Neural cell (in vitro differentiated cells): ENCODE results near the gene EIF4EBP2. TPM values are rescaled to one million over a fixed set of nuclear protein-coding genes. Genes with fewer than 3 reads are reported as not detected.

Experiments used
- H2AFZ ChIP-seq: fragments of 200-600, 300-800 bp; sonication (generic), shearing (Covaris generic); 2 replicates; pipeline ENCODE4 v1.6.0; 2014; ENCODE audit warnings: low read depth, mild to moderate bottlenecking, antibody characterized with exemption, low read length, moderate library complexity
- H3F3A ChIP-seq: fragments of 200-600 bp; shearing (Covaris generic); 2 replicates; pipeline ENCODE4 v1.6.1; 2016; ENCODE audit warnings: mild to moderate bottlenecking, moderate library complexity, mixed read lengths, antibody characterized with exemption, low read length; ENCODE audit not compliant: insufficient read depth, poor library complexity, severe bottlenecking
- H3K27ac ChIP-seq: fragments of 200-600, 300-800 bp; sonication (generic), shearing (Covaris generic); 2 replicates; pipeline ENCODE4 v1.5.1; 2014; ENCODE audit warnings: mild to moderate bottlenecking, low read length, moderate library complexity
- H3K27me3 ChIP-seq: fragments of 300-800, 200-600 bp; sonication (generic), shearing (Covaris generic); 2 replicates; pipeline ENCODE4 v1.6.0; 2014; ENCODE audit warnings: mild to moderate bottlenecking, low read depth, low read length, moderate library complexity; ENCODE audit not compliant: insufficient read depth
- H3K36me3 ChIP-seq: fragments of 300-800, 200-600 bp; sonication (generic), shearing (Covaris generic); 2 replicates; pipeline ENCODE4 v1.5.1; 2014; ENCODE audit warnings: mild to moderate bottlenecking, antibody characterized with exemption, low read length, moderate library complexity; ENCODE audit not compliant: insufficient read depth
- H3K4me2 ChIP-seq: fragments of 300-800, 200-600 bp; sonication (generic), shearing (Covaris generic); 2 replicates; pipeline ENCODE4 v1.6.0; 2014; ENCODE audit warnings: mild to moderate bottlenecking, low read length
- H3K4me3 ChIP-seq: fragments of 300-800, 200-600 bp; sonication (generic), shearing (Covaris generic); 2 replicates; pipeline ENCODE4 v1.5.1; 2014; ENCODE audit warnings: mild to moderate bottlenecking, low read length, moderate library complexity
- H3K79me2 ChIP-seq: fragments of 200-600 bp; shearing (Covaris generic); replicated peaks from 2 replicates; pipeline ENCODE4 v1.6.0; 2014; ENCODE audit warnings: mild to moderate bottlenecking, low read length, moderate library complexity; ENCODE audit not compliant: insufficient read depth
- H3K9ac ChIP-seq: fragments of 300-800, 200-600 bp; sonication (generic), shearing (Covaris generic); 2 replicates; pipeline ENCODE4 v1.6.1; 2016; ENCODE audit warnings: mild to moderate bottlenecking, low read length, mixed read lengths
- H3K9me2 ChIP-seq: fragments of 200-600 bp; shearing (Covaris generic); 2 replicates; pipeline ENCODE4 v1.6.1; 2016; ENCODE audit warnings: mild to moderate bottlenecking, low read length, mixed read lengths; ENCODE audit not compliant: insufficient read depth
- H3K9me3 ChIP-seq: fragments of 200-600, 300-800 bp; sonication (generic), shearing (Covaris generic); 2 replicates; pipeline ENCODE4 v1.6.1; 2016; ENCODE audit warnings: mild to moderate bottlenecking, mixed run types, low read length, moderate library complexity, mixed read lengths
- H4K20me1 ChIP-seq: fragments of 200-600 bp; shearing (Covaris generic); 2 replicates; pipeline ENCODE4 v1.6.1; 2016; ENCODE audit warnings: mild to moderate bottlenecking, mixed run types; ENCODE audit not compliant: insufficient read depth
- EP300 ChIP-seq: fragments of 450-650 bp; conservative IDR thresholded peaks from 2 replicates; pipeline ENCODE4 v1.6.1; 2014; ENCODE audit warnings: antibody characterized with exemption, mild to moderate bottlenecking, moderate library complexity; ENCODE audit not compliant: poor library complexity, severe bottlenecking
- EZH2 ChIP-seq: fragments of 200-600, 300-800 bp; shearing (Covaris generic), sonication (generic); IDR thresholded peaks from 2 replicates; pipeline ENCODE4 v1.6.1; 2014; ENCODE audit warnings: antibody characterized with exemption, low read length, borderline replicate concordance, mild to moderate bottlenecking; ENCODE audit not compliant: insufficient read depth, poor library complexity, severe bottlenecking
- MXI1 ChIP-seq: fragments of 450-650 bp; conservative IDR thresholded peaks from 2 replicates; pipeline ENCODE4 v1.6.1; 2014; ENCODE audit warnings: antibody characterized with exemption, mild to moderate bottlenecking; ENCODE audit not compliant: poor library complexity, severe bottlenecking
- POLR2AphosphoS5 ChIP-seq: IDR thresholded peaks from 2 replicates; pipeline ENCODE4 v1.6.1; 2012
- RAD21 ChIP-seq: fragments of 450-650 bp; conservative IDR thresholded peaks from 2 replicates; pipeline ENCODE4 v1.6.1; 2014; ENCODE audit warnings: antibody characterized with exemption, mild to moderate bottlenecking, moderate library complexity
- SMC3 ChIP-seq: fragments of 450-650 bp; conservative IDR thresholded peaks from 2 replicates; pipeline ENCODE4 v1.6.1; 2014; ENCODE audit warnings: antibody characterized with exemption, mild to moderate bottlenecking, moderate library complexity; ENCODE audit not compliant: poor library complexity
- TAF1 ChIP-seq: IDR thresholded peaks from 2 replicates; pipeline ENCODE4 v1.6.1; 2012; ENCODE audit warnings: low read depth
- polyA plus RNA-seq: library from polyadenylated mRNA; depleted of rRNA; stranded (reverse); fragments of >200 nt; gene quantifications from 2 replicates; pipeline ENCODE4 v1.2.3, GENCODE V29; 2014
- TF ChIP-seq, protein P1 (sequence below): fragments of 450-650 bp; IDR thresholded peaks from 2 replicates; pipeline ENCODE4 v1.5.1; 2014; ENCODE audit warnings: antibody characterized with exemption, mild to moderate bottlenecking, moderate library complexity; ENCODE audit not compliant: poor library complexity, severe bottlenecking
- TF ChIP-seq, protein P2 (sequence below): IDR thresholded peaks from 2 replicates; pipeline ENCODE4 v1.6.1; 2012; ENCODE audit warnings: borderline replicate concordance

EIF4EBP2 gene
- polyA plus RNA-seq, 1 donor from 2014 or later: 51.7 TPM

DNA sequence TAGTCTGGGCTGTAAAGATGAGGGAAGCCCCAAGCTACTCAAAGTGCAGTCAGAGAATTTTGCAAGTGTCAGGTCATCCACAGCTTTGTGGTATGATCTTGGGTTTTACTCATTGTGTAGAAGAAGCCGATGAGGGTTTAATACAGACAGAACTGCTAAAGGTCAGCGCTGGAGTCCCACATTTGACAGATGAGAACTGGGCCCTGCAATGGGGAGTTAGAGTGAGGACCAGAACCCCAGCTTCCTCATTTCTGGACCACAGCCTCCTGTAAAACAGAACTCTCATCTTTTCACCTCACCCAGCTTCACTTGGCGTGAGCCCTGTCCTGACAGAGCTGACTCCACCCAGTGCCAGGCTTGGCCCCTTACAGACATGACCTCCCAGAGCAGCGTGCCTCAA, 41.6 kb upstream of the EIF4EBP2 start:
- Histone ChIP-seq H3K27ac (no peak overlapping the region), H3F3A (no peaks in the 10 kb centered on the region), H3K4me2 (no peak overlapping the region), H3K36me3 (no peaks in the 10 kb centered on the region), H3K9me2 (no peaks in the 10 kb centered on the region), H4K20me1 (no peaks in the 10 kb centered on the region), H3K79me2 (no peaks in the 10 kb centered on the region), H3K27me3 (no peaks in the 10 kb centered on the region), H2AFZ (no peak overlapping the region), H3K9ac (no peak overlapping the region), H3K9me3 (no peaks in the 10 kb centered on the region), H3K4me3 (no peak overlapping the region)
- TF ChIP-seq, protein P1, sequence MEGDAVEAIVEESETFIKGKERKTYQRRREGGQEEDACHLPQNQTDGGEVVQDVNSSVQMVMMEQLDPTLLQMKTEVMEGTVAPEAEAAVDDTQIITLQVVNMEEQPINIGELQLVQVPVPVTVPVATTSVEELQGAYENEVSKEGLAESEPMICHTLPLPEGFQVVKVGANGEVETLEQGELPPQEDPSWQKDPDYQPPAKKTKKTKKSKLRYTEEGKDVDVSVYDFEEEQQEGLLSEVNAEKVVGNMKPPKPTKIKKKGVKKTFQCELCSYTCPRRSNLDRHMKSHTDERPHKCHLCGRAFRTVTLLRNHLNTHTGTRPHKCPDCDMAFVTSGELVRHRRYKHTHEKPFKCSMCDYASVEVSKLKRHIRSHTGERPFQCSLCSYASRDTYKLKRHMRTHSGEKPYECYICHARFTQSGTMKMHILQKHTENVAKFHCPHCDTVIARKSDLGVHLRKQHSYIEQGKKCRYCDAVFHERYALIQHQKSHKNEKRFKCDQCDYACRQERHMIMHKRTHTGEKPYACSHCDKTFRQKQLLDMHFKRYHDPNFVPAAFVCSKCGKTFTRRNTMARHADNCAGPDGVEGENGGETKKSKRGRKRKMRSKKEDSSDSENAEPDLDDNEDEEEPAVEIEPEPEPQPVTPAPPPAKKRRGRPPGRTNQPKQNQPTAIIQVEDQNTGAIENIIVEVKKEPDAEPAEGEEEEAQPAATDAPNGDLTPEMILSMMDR: no peak
- TF ChIP-seq RAD21: no peak

DNA sequence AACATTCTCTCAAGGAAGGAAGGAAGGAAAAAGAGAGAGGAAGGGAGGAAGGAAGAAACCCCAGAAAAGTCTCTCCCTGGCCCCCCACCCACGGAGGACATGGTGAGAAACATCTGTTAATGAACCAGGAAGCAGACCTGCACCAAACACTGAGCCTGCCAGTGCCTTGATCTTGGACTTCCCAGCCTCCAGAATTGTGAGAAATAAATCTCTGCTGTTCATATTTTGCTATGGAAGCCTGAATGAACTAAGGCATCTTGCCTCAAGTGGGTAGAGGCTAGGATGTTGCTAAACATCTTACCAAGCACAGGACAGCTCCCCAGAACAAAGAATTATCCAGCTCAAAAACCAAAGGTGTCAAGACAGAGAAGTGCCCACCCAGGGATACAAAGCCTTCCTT, 40.7 kb upstream of the EIF4EBP2 start:
- H3K36me3 ChIP-seq: no peaks in the 10 kb centered on the region
- no peak overlapping the region for H3K4me2 ChIP-seq
- no peaks in the 10 kb centered on the region for H3K27me3 ChIP-seq
- H3K9me2 ChIP-seq: no peaks in the 10 kb centered on the region
- no peaks in the 10 kb centered on the region for H3K79me2 ChIP-seq
- TF ChIP-seq SMC3: no peak
- TF ChIP-seq, protein P2, sequence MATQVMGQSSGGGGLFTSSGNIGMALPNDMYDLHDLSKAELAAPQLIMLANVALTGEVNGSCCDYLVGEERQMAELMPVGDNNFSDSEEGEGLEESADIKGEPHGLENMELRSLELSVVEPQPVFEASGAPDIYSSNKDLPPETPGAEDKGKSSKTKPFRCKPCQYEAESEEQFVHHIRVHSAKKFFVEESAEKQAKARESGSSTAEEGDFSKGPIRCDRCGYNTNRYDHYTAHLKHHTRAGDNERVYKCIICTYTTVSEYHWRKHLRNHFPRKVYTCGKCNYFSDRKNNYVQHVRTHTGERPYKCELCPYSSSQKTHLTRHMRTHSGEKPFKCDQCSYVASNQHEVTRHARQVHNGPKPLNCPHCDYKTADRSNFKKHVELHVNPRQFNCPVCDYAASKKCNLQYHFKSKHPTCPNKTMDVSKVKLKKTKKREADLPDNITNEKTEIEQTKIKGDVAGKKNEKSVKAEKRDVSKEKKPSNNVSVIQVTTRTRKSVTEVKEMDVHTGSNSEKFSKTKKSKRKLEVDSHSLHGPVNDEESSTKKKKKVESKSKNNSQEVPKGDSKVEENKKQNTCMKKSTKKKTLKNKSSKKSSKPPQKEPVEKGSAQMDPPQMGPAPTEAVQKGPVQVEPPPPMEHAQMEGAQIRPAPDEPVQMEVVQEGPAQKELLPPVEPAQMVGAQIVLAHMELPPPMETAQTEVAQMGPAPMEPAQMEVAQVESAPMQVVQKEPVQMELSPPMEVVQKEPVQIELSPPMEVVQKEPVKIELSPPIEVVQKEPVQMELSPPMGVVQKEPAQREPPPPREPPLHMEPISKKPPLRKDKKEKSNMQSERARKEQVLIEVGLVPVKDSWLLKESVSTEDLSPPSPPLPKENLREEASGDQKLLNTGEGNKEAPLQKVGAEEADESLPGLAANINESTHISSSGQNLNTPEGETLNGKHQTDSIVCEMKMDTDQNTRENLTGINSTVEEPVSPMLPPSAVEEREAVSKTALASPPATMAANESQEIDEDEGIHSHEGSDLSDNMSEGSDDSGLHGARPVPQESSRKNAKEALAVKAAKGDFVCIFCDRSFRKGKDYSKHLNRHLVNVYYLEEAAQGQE: no peak
- TF ChIP-seq POLR2AphosphoS5: no peak
- TF ChIP-seq EP300: no peak
- no peak for TF ChIP-seq TAF1
- TF ChIP-seq RAD21: no peak
- no peak for TF ChIP-seq EZH2
- TF ChIP-seq, protein P1: no peak
- no peak for TF ChIP-seq MXI1
- H2AFZ ChIP-seq: no peak overlapping the region
- H3K9me3 ChIP-seq: no peaks in the 10 kb centered on the region
- H3F3A ChIP-seq: no peaks in the 10 kb centered on the region
- no peaks in the 10 kb centered on the region for H4K20me1 ChIP-seq
- H3K9ac ChIP-seq: no peak overlapping the region
- no peak overlapping the region for H3K4me3 ChIP-seq
- no peak overlapping the region for H3K27ac ChIP-seq
